IMR-90 (cell line): ENCODE data around the gene PPP1R13B. TPM values are rescaled to one million over a fixed set of nuclear protein-coding genes. Genes with fewer than 3 reads are reported as not detected.

Source experiments
- ATAC-seq: fragments of 200-7000 bp; cut with Tn5 transposase; 2 replicates; pipeline ENCODE4 v1.9.1; 2020; ENCODE audit warnings: low read depth, mild to moderate bottlenecking, moderate library complexity
- BruUV-seq: library from RNA; stranded (reverse); fragments of 400-500 nt; replicated peaks from 2 replicates; lab custom pipeline; 2021; lab: Mats Ljungman, UMichigan
- CTCF ChIA-PET: fragments of 300-600 bp; formaldehyde crosslinking; extraction: SDS; loops from one replicate; lab custom pipeline; 2021; ENCODE audit warnings: antibody characterized with exemption; lab: Yijun Ruan, JAX
- POLR2A ChIA-PET: fragments of 300-600 bp; sonication (Branson Sonifier 250); formaldehyde crosslinking; loops from one replicate; lab custom pipeline; 2022; ENCODE audit warnings: antibody characterized with exemption; ENCODE audit not compliant: unreplicated experiment; lab: Charles Lee
- DNase-seq: peaks from one replicate; pipeline ENCODE4 v3.0.0; 2013
- H2AFZ ChIP-seq: replicated peaks from 2 replicates; pipeline ENCODE3; 2013; ENCODE audit warnings: low read length, mild to moderate bottlenecking; ENCODE audit not compliant: poor library complexity
- H2AK5ac ChIP-seq: 2 replicates; pipeline ENCODE4 v1.6.1; 2013; ENCODE audit warnings: low read depth, low read length, inconsistent platforms
- H2AK9ac ChIP-seq: replicated peaks from 2 replicates; pipeline ENCODE3; 2013; ENCODE audit warnings: mild to moderate bottlenecking, low read depth, low read length, moderate library complexity; ENCODE audit not compliant: poor library complexity
- H2BK120ac ChIP-seq: 2 replicates; pipeline ENCODE4 v1.6.1; 2013; ENCODE audit warnings: low read depth, low read length, inconsistent platforms
- H2BK15ac ChIP-seq: 3 replicates; pipeline ENCODE4 v1.6.1; 2013; ENCODE audit warnings: low read depth, low read length, inconsistent platforms
- H2BK20ac ChIP-seq: 2 replicates; pipeline ENCODE4 v1.6.1; 2013; ENCODE audit warnings: low read depth, mild to moderate bottlenecking, inconsistent platforms, low read length, moderate library complexity
- H2BK5ac ChIP-seq: 2 replicates; pipeline ENCODE4 v1.6.1; 2013; ENCODE audit warnings: mild to moderate bottlenecking, low read depth, low read length, inconsistent platforms; ENCODE audit not compliant: poor library complexity, severe bottlenecking
- H3K14ac ChIP-seq: replicated peaks from 2 replicates; pipeline ENCODE4 v1.6.1; 2013; ENCODE audit warnings: low read depth, low read length, inconsistent platforms
- H3K18ac ChIP-seq: 2 replicates; pipeline ENCODE4 v1.6.1; 2013; ENCODE audit warnings: low read depth, low read length, control low read depth
- H3K23ac ChIP-seq: 2 replicates; pipeline ENCODE4 v1.6.1; 2013; ENCODE audit warnings: low read depth, low read length, inconsistent platforms
- H3K27ac ChIP-seq: 2 replicates; pipeline ENCODE4 v1.5.1; 2013; ENCODE audit warnings: mild to moderate bottlenecking, control low read depth, low read length; ENCODE audit not compliant: insufficient read depth
- H3K27me3 ChIP-seq: 2 replicates; pipeline ENCODE4 v1.6.1; 2013; ENCODE audit warnings: low read length; ENCODE audit not compliant: control insufficient read depth, insufficient read depth
- H3K36me3 ChIP-seq: 2 replicates; pipeline ENCODE4 v1.6.1; 2013; ENCODE audit warnings: low read length, mixed read lengths; ENCODE audit not compliant: control insufficient read depth, insufficient read depth
- H3K4ac ChIP-seq: 2 replicates; pipeline ENCODE4 v1.6.1; 2013; ENCODE audit warnings: low read depth, low read length, inconsistent platforms
- H3K4me1 ChIP-seq: 2 replicates; pipeline ENCODE4 v1.6.1; 2013; ENCODE audit warnings: low read length, mixed read lengths; ENCODE audit not compliant: control insufficient read depth, insufficient read depth
- H3K4me2 ChIP-seq: 2 replicates; pipeline ENCODE4 v1.6.1; 2013; ENCODE audit warnings: low read depth, mild to moderate bottlenecking, control low read depth, low read length, moderate library complexity
- H3K4me3 ChIP-seq: 2 replicates; pipeline ENCODE4 v1.5.1; 2013; ENCODE audit warnings: low read depth, mild to moderate bottlenecking, control low read depth, low read length, moderate library complexity; ENCODE audit not compliant: insufficient read depth
- H3K56ac ChIP-seq: 2 replicates; pipeline ENCODE4 v1.6.1; 2013; ENCODE audit warnings: low read length, inconsistent platforms; ENCODE audit not compliant: insufficient read depth; ENCODE audit errors: extremely low read depth
- H3K79me1 ChIP-seq, 2 experiments: 2 replicates each; pipeline ENCODE4 v1.6.1; 2013; ENCODE audit warnings: low read length in 2 of 2, inconsistent platforms in 1 of 2, low read depth in 1 of 2
- H3K9ac ChIP-seq: 2 replicates; pipeline ENCODE4 v1.6.1; 2013; ENCODE audit warnings: low read depth, low read length, control low read depth
- H3K9me1 ChIP-seq: 2 replicates; pipeline ENCODE4 v1.6.1; 2013; ENCODE audit warnings: low read length, inconsistent platforms; ENCODE audit not compliant: insufficient read depth
- H3K9me3 ChIP-seq: 2 replicates; pipeline ENCODE4 v1.6.1; 2013; ENCODE audit warnings: low read length; ENCODE audit not compliant: control insufficient read depth, insufficient read depth
- H4K20me1 ChIP-seq: 2 replicates; pipeline ENCODE4 v1.6.1; 2013; ENCODE audit warnings: low read length, inconsistent platforms; ENCODE audit not compliant: insufficient read depth
- H4K5ac ChIP-seq: 2 replicates; pipeline ENCODE4 v1.6.1; 2013; ENCODE audit warnings: mild to moderate bottlenecking, low read depth, low read length, control low read depth
- H4K8ac ChIP-seq, 2 experiments: 2 replicates each; pipeline ENCODE4 v1.6.1; 2013; ENCODE audit warnings: low read depth in 2 of 2, low read length in 2 of 2, control low read depth in 1 of 2, inconsistent platforms in 1 of 2
- H4K91ac ChIP-seq: 2 replicates; pipeline ENCODE4 v1.6.1; 2013; ENCODE audit warnings: low read depth, low read length, inconsistent platforms; ENCODE audit not compliant: insufficient read depth
- BHLHE40 ChIP-seq: fragments of 150-350 bp; IDR thresholded peaks from 2 replicates; pipeline ENCODE4 v1.6.1; 2016; ENCODE audit warnings: mild to moderate bottlenecking, low read depth, low read length
- CHD1 ChIP-seq: IDR thresholded peaks from 2 replicates; pipeline ENCODE4 v1.6.1; 2012; ENCODE audit warnings: low read depth, low read length, improper control_type of control experiment
- FOS ChIP-seq: fragments of 150-350 bp; IDR thresholded peaks from 2 replicates; pipeline ENCODE4 v1.6.1; 2016; ENCODE audit warnings: low read depth, low read length
- MAZ ChIP-seq: IDR thresholded peaks from 2 replicates; pipeline ENCODE4 v1.6.1; 2012; ENCODE audit warnings: low read depth, mild to moderate bottlenecking, low read length, improper control_type of control experiment, moderate library complexity, borderline replicate concordance
- MXI1 ChIP-seq: IDR thresholded peaks from 2 replicates; pipeline ENCODE4 v1.6.1; 2012; ENCODE audit warnings: low read depth, mild to moderate bottlenecking, low read length, moderate library complexity, borderline replicate concordance
- POLR2A ChIP-seq: IDR thresholded peaks from 2 replicates; pipeline ENCODE4 v1.6.1; 2012; ENCODE audit warnings: mild to moderate bottlenecking, low read depth, low read length
- RFX5 ChIP-seq: IDR thresholded peaks from 2 replicates; pipeline ENCODE4 v1.8.0; 2012; ENCODE audit warnings: low read depth, mild to moderate bottlenecking, low read length, moderate library complexity
- USF2 ChIP-seq: fragments of 150-350 bp; IDR thresholded peaks from 2 replicates; pipeline ENCODE4 v1.6.1; 2017; ENCODE audit warnings: mild to moderate bottlenecking, antibody characterized with exemption, low read length, low read depth
- WGBS, 2 experiments: methylation state at CpG; one replicate each; pipeline versions ENCODE4 v1.1.5 to v1.1.7; 2013; ENCODE audit warnings: missing lambda C conversion rate in 2 of 2; ENCODE audit not compliant: insufficient read length in 1 of 2; ENCODE audit errors: extremely low coverage in 2 of 2; 5-methylcytosine and 5-hydroxymethylcytosine counted together
- dilution Hi-C: fragments of 300-500 bp; cut with HindIII; formaldehyde crosslinking; loops from one replicate; pipeline ENCODE4 v1.14.3; 2018; ENCODE audit warnings: low sequenced_read_pairs; ENCODE audit not compliant: unreplicated experiment
- in situ Hi-C: fragments of 300-500 bp; cut with MboI; formaldehyde crosslinking; loops from 3 replicates; pipeline ENCODE4 v1.14.3; 2019; ENCODE audit warnings: low sequenced_read_pairs, inconsistent platforms, mixed read lengths
- intact Hi-C: fragments of 100-400 bp; cut with micrococcal nuclease; formaldehyde crosslinking; loops from 2 replicates; pipeline ENCODE4 v1.10.0; 2022
- polyA plus RNA-seq, 3 experiments: library from polyadenylated mRNA; depleted of rRNA; stranded (reverse); fragments of >200 nt; gene quantifications; 2 replicates each; pipeline ENCODE4 v1.2.3, GENCODE V29; 2012; ENCODE audit warnings: low replicate concordance in 1 of 3
- total RNA-seq: library from RNA; depleted of rRNA; stranded (reverse); fragments of >200 nt; gene quantifications from 2 replicates; pipeline ENCODE4 v1.2.3, GENCODE V29; 2012
- TF ChIP-seq, protein P1 (sequence below): fragments of 150-350 bp; IDR thresholded peaks from 2 replicates; pipeline ENCODE4 v1.6.1; 2016; ENCODE audit warnings: low read depth, mild to moderate bottlenecking, low read length, moderate library complexity, borderline replicate concordance

PPP1R13B gene
- total and polyA plus RNA-seq, 2 of the 4 experiments (the other 2 are of a cell fraction), result 1.6 to 2.8 TPM

DNA sequence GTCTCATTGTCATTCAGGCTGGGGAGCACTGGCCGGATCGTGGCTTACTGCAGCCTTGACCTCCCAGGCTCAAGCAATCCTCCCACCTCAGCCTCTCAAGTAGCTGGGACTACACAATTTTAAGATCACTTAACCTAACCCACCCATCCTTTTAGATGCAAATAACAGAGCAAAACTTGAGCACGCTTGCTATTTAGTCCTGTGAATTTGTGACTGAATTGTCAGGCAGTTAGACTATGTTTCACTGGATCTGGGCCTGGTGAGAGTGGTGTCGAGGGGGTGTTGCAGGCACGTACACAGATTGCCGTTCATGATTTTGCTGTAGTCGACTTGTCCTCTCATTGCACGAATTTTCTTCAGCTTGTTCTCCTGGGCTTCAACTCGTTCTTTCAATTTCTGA, 93.6 kb downstream of the PPP1R13B start:
- CTCF ChIA-PET, result interaction anchor here (0.6 kb wide), 1 partner anchor 31 kb away, joined by 3 read pairs; no protein-coding TSS in a partner anchor
- dilution Hi-C loops (no loop called here), in situ Hi-C loops (no loop called here), intact Hi-C loops (no loop called here)
- Histone ChIP-seq H3K79me1 (no peaks in the 10 kb centered on the region), H2AK5ac (no peak overlapping the region), H3K4me1 (no peaks in the 10 kb centered on the region), H3K9me1 (no peaks in the 10 kb centered on the region; the same call in 1 of the 2 replicates), H3K18ac (no peak overlapping the region), H2BK15ac (no peak overlapping the region), H3K4ac (no peak overlapping the region), H3K27ac (no peak overlapping the region), H2BK120ac (no peak overlapping the region), H3K14ac (no peak overlapping the region), H4K91ac (no peak overlapping the region), H4K20me1 (no peaks in the 10 kb centered on the region), H3K56ac (no peak overlapping the region), H3K27me3 (no peaks in the 10 kb centered on the region), H3K4me2 (no peak overlapping the region), H2BK20ac (no peak overlapping the region), H4K5ac (no peak overlapping the region), H3K36me3 (no peaks in the 10 kb centered on the region), H3K4me3 (no peak overlapping the region), H2AFZ (no peak overlapping the region), H2AK9ac (peak overlapping the region; percentile 48), H3K23ac (no peak overlapping the region), H4K8ac (no peak overlapping the region), H3K9me3 (no peaks in the 10 kb centered on the region), H3K9ac (no peak overlapping the region), H2BK5ac (no peak overlapping the region)
- POLR2A ChIA-PET, result no interaction called here
- 91% methylated on average over 7 of the region's 9 CpGs; no CpG with 5 or more reads in 1 of the 2 experiments for WGBS, 2 experiments
- DNase-seq, result no peak
- BruUV-seq, result no TSS peak
- no peak for TF ChIP-seq MXI1
- no peak for TF ChIP-seq MAZ
- no peak for TF ChIP-seq RFX5
- no peak for TF ChIP-seq POLR2A
- TF ChIP-seq CHD1, result no peak
- TF ChIP-seq, protein P1, sequence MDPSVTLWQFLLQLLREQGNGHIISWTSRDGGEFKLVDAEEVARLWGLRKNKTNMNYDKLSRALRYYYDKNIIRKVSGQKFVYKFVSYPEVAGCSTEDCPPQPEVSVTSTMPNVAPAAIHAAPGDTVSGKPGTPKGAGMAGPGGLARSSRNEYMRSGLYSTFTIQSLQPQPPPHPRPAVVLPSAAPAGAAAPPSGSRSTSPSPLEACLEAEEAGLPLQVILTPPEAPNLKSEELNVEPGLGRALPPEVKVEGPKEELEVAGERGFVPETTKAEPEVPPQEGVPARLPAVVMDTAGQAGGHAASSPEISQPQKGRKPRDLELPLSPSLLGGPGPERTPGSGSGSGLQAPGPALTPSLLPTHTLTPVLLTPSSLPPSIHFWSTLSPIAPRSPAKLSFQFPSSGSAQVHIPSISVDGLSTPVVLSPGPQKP, result no peak
- TF ChIP-seq BHLHE40, result no peak
- TF ChIP-seq FOS, result no peak
- no peak for TF ChIP-seq USF2
- no peak for ATAC-seq
